Epithelial cell of proximal tubule (primary cell): ENCODE results near the gene BIRC3. TPM values are rescaled to one million over a fixed set of nuclear protein-coding genes. Genes with fewer than 3 reads are reported as not detected.

Source experiments
- DNase-seq: peaks from one replicate; pipeline ENCODE4 v3.0.0-alpha.2; 2011; ENCODE audit warnings: low read depth
- H3K4me3 ChIP-seq: 2 replicates; pipeline ENCODE4 v1.5.1; 2011; ENCODE audit warnings: low read depth, mild to moderate bottlenecking, low read length
- CTCF ChIP-seq: conservative IDR thresholded peaks from 2 replicates; pipeline ENCODE4 v1.5.1; 2012; ENCODE audit warnings: low read depth, mild to moderate bottlenecking, low read length
- total RNA-seq: library from RNA; depleted of rRNA; stranded (reverse); fragments of >200 nt; gene quantifications from 2 replicates; pipeline ENCODE4 v1.2.3, GENCODE V29; 2015

BIRC3 gene
- total RNA-seq, 1 donor from 2014 or later = 17.8 TPM

GRCh38 chr11:102274628-102275027, 42.7 kb upstream of the BIRC3 start:
- no peak overlapping the region for H3K4me3 ChIP-seq
- TF ChIP-seq CTCF = no peak
- no peak for DNase-seq

GRCh38 chr11:102276362-102276761, 40.9 kb upstream of the BIRC3 start:
- TF ChIP-seq CTCF = no peak
- no peak for DNase-seq
- H3K4me3 ChIP-seq = no peak overlapping the region

- DNase-seq = no peak
- TF ChIP-seq CTCF = no peak
- no peak overlapping the region for H3K4me3 ChIP-seq
These were observed 40.5 kb upstream of the BIRC3 start for GRCh38 chr11:102276783-102277182.

GRCh38 chr11:102279641-102280170, 37.6 kb upstream of the BIRC3 start:
- TF ChIP-seq CTCF = peak; percentile 28
- no peak for DNase-seq

GRCh38 chr11:102280245-102280833, 36.9 kb upstream of the BIRC3 start:
- H3K4me3 ChIP-seq = no peak overlapping the region
- TF ChIP-seq CTCF = no peak
- no peak for DNase-seq

More at GRCh38 chr11:102279641-102280170, 37.6 kb upstream of the BIRC3 start:
- H3K4me3 ChIP-seq = peak overlapping the region; percentile 6

GRCh38 chr11:102283116-102283485, 34.2 kb upstream of the BIRC3 start:
- no peak for TF ChIP-seq CTCF
- H3K4me3 ChIP-seq = no peak overlapping the region
- no peak for DNase-seq

- no peak for DNase-seq
- H3K4me3 ChIP-seq = no peak overlapping the region
- no peak for TF ChIP-seq CTCF
These were observed 33.3 kb upstream of the BIRC3 start for GRCh38 chr11:102284008-102284407.
